Kidney (tissue), 14 donors: Measurements from ENCODE around the gene BDNF. TPM values are rescaled to one million over a fixed set of nuclear protein-coding genes. Genes with fewer than 3 reads are reported as not detected.

ENCODE experiments used
- DNase-seq, 5 donors: peaks; one replicate each; pipeline ENCODE4 v3.0.0-alpha.2; 2013 to 2020
- FAIRE-seq: peaks from 2 replicates; lab custom pipeline; 2012; peaks lifted over from hg19 to GRCh38; lab: Jason Lieb, UNC
- H3K27ac ChIP-seq, 2 donors: one replicate each; pipeline ENCODE4 v1.7.0; 2013; ENCODE audit warnings: low read depth in 2 of 2, low read length in 2 of 2, inconsistent platforms in 1 of 2
- H3K27me3 ChIP-seq: one replicate; pipeline ENCODE4 v1.7.1; 2013; ENCODE audit warnings: low read length, inconsistent platforms; ENCODE audit not compliant: control insufficient read depth, insufficient read depth
- H3K36me3 ChIP-seq, 3 donors: one replicate each; pipeline versions ENCODE4 v1.7.0 to v1.7.1; 2013; ENCODE audit warnings: low read length in 3 of 3, control low read depth in 1 of 3, inconsistent platforms in 1 of 3; ENCODE audit not compliant: insufficient read depth in 3 of 3, control insufficient read depth in 2 of 3
- H3K4me1 ChIP-seq, 3 donors: one replicate each; pipeline versions ENCODE4 v1.7.0 to v1.7.1; 2013; ENCODE audit warnings: low read length in 3 of 3, inconsistent platforms in 1 of 3, low read depth in 1 of 3; ENCODE audit not compliant: control insufficient read depth in 2 of 3, insufficient read depth in 2 of 3
- H3K4me3 ChIP-seq, 3 donors: one replicate each; pipeline versions ENCODE4 v1.7.0 to v1.8.1; 2013; ENCODE audit warnings: low read length in 3 of 3, control low read depth in 1 of 3, inconsistent platforms in 1 of 3
- H3K9ac ChIP-seq, 3 donors: one replicate each; pipeline versions ENCODE4 v1.7.0 to v1.7.1; 2013; ENCODE audit warnings: low read length in 3 of 3, control low read depth in 1 of 3, inconsistent platforms in 1 of 3
- H3K9me3 ChIP-seq, 3 donors: one replicate each; pipeline versions ENCODE4 v1.7.0 to v1.7.1; 2013; ENCODE audit warnings: low read length in 3 of 3, control low read depth in 1 of 3, inconsistent platforms in 1 of 3; ENCODE audit not compliant: control insufficient read depth in 2 of 3, insufficient read depth in 1 of 3
- intact Hi-C: fragments of 100-400 bp; cut with DNase I; formaldehyde crosslinking; loops from one replicate; pipeline ENCODE4 v1.11.1; 2022
- polyA plus RNA-seq: library from polyadenylated mRNA; stranded (reverse); fragments of 350-450 nt; fragmentation: Illumina TruSeq; extraction: RNeasy Lipid Tissue Mini Kit (QIAGEN cat#74804); gene quantifications from one replicate; pipeline ENCODE4 v1.2.3, GENCODE V29; 2014; ENCODE audit warnings: low read depth, low replicate concordance; ENCODE audit not compliant: insufficient read depth
- total RNA-seq: library from RNA; stranded (reverse); fragmentation: NEBNext Ultra II Directional; extraction: Animal tissue kit (Norgen Biotek cat#: 25700); gene quantifications from one replicate; pipeline ENCODE4 v1.2.1, GENCODE V29; 2021
- TF ChIP-seq, protein P1 (sequence below): IDR thresholded peaks from 3 replicates; pipeline ENCODE4 v1.5.1; 2012; ENCODE audit warnings: mild to moderate bottlenecking, moderate library complexity, borderline replicate concordance; ENCODE audit not compliant: insufficient read depth; ENCODE audit errors: extremely low read depth
- donor health status: control.
- donor health status: control.
- donor health status: control.
- donor health status: control.
- donor health status: control.
- donor health status: DM: yes; HTN: yes; CAD: no.
- donor health status: Normal renal cell carcinoma (clear cell type).

Gene BDNF
- total and polyA plus RNA-seq, 2 donors from 2014 or later, result 0.19 to 0.31 TPM

DNA sequence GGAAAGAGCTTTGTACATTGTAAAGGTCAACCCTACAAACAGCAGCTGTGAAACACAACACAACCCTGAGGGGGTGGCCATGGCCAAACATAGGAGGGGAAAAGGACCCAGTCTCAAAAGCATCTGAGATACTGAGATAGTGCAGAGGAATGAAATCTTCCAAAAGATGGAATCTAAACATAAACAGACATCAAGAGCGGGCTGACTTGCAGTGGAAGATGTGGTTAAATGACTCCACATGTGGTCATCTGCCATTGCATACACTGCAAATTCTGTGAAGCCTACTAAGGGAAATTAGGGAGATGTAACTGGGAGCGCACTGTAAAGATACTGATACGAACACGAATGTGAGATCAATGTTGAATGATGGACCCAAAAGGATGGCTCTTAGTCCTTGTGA, 22.0 kb downstream of the BDNF start:
- no peak for DNase-seq

DNA sequence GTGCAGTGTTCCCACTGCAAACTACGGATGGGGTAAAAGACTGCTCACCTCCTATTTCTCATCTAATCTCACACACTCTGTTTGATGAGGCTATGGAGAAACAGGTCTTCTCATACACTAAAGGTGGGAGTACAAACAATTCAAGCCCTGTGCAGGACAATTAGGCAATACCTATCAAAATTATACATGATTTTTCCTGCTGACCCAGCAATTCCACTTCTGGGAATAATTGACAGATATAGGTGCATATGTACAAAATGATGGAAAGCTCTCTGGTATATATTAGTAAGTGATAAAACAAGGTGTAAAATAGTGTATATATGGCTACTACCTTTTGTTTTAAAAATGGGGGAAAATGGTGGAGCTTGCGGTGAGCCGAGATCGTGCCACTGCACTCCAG, 23.1 kb downstream of the BDNF start:
- intact Hi-C loops, result no loop called here

More for the DNA sequence above, 22.0 kb downstream of the BDNF start:
- TF ChIP-seq, protein P1, sequence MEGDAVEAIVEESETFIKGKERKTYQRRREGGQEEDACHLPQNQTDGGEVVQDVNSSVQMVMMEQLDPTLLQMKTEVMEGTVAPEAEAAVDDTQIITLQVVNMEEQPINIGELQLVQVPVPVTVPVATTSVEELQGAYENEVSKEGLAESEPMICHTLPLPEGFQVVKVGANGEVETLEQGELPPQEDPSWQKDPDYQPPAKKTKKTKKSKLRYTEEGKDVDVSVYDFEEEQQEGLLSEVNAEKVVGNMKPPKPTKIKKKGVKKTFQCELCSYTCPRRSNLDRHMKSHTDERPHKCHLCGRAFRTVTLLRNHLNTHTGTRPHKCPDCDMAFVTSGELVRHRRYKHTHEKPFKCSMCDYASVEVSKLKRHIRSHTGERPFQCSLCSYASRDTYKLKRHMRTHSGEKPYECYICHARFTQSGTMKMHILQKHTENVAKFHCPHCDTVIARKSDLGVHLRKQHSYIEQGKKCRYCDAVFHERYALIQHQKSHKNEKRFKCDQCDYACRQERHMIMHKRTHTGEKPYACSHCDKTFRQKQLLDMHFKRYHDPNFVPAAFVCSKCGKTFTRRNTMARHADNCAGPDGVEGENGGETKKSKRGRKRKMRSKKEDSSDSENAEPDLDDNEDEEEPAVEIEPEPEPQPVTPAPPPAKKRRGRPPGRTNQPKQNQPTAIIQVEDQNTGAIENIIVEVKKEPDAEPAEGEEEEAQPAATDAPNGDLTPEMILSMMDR, result no peak
- Histone ChIP-seq H3K36me3 (no peaks in the 10 kb centered on the region), H3K9me3 (no peaks in the 10 kb centered on the region), H3K27ac (no peak overlapping the region), H3K27me3 (no peaks in the 10 kb centered on the region), H3K4me1 (peaks cover 0 to 2% (median 0%) of the 10 kb centered on the region in 3 donors), H3K4me3 (no peak overlapping the region), H3K9ac (no peak overlapping the region)
- intact Hi-C loops, result no loop called here
- FAIRE-seq, result no peak

DNA sequence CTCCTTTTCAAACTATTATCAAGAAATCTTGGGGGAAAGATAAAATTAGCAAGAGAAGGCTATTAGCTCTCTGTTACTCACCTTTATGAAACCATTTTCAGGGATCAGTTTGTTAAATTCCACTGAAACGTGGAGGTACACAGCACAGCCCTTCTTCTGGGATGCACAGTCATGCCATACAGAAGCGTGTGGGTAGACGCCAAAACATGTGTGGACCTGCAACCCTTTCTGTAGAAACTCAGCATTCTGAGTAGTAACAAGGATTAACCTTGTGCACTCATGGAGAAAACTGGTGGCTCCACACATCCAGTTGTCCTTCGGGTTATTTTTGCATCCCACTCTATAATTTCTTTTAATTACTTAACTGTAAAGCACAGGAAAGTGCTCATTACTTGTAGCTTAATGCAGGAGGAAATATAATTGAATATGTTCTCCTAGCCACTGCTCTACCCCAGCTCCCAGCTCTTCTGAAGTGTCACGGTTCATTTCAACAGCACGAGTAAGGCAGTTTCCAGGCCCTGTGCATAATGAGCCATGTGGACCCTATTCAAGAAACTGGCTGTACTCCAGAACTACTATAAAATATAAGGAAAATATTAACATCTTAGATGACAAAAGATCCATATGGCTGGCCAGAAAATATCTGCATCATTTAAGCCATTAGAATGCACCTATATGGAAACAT, 26.1 kb downstream of the BDNF start:
- Histone ChIP-seq H3K4me1 (peaks cover 0 to 2% (median 0%) of the 10 kb centered on the region in 3 donors), H3K9ac (no peak overlapping the region), H3K36me3 (no peaks in the 10 kb centered on the region), H3K27me3 (no peaks in the 10 kb centered on the region), H3K9me3 (no peaks in the 10 kb centered on the region), H3K4me3 (no peak overlapping the region), H3K27ac (no peak overlapping the region)
- intact Hi-C loops, result no loop called here
- DNase-seq (peak in 2 of 5 donors; percentile 52 to 70), FAIRE-seq (no peak)
- TF ChIP-seq, protein P1, result no peak

More for the DNA sequence above, 23.1 kb downstream of the BDNF start:
- Histone ChIP-seq H3K9me3 (no peaks in the 10 kb centered on the region), H3K4me1 (peaks cover 0 to 2% (median 0%) of the 10 kb centered on the region in 3 donors), H3K9ac (no peak overlapping the region), H3K27me3 (no peaks in the 10 kb centered on the region), H3K27ac (no peak overlapping the region), H3K36me3 (no peaks in the 10 kb centered on the region), H3K4me3 (no peak overlapping the region)
- FAIRE-seq, result no peak
- TF ChIP-seq, protein P1, result no peak
- DNase-seq, result no peak
